Breast epithelium (tissue), 3 donors: ENCODE data around the gene RABL2B.
"Not testable (repeated sequence)": the region's sequence is repeated elsewhere in the genome, so short reads cannot be mapped to it uniquely, and the experiment has no call there.

Experiments
- CTCF ChIP-seq, 3 donors: fragments of 450-650 bp; IDR thresholded peaks; one replicate each; pipeline ENCODE4 v1.5.1; 2016 to 2017; ENCODE audit warnings: antibody characterized with exemption in 3 of 3, mild to moderate bottlenecking in 3 of 3, moderate library complexity in 3 of 3
- POLR2A ChIP-seq: fragments of 450-650 bp; IDR thresholded peaks from one replicate; pipeline ENCODE4 v1.6.1; 2016; ENCODE audit warnings: antibody characterized with exemption, mild to moderate bottlenecking, moderate library complexity
- POLR2AphosphoS5 ChIP-seq, 3 donors: sonication (generic); formaldehyde crosslinking; IDR thresholded peaks; one replicate each; pipeline ENCODE4 v1.6.1; 2017; ENCODE audit warnings: antibody characterized with exemption in 3 of 3

GRCh38 chr22:50744424-50744823 is 39.0 kb downstream of the RABL2B start:
- not testable (repeated sequence) for TF ChIP-seq POLR2A; CTCF (IDR thresholded peaks at IDR 0.05); POLR2AphosphoS5 (IDR thresholded peaks at IDR 0.05)
